HL-60 (cell line): ENCODE results near the gene SCAF8.

Experiments
- CTCF ChIP-seq: IDR thresholded peaks from one replicate; pipeline ENCODE4 v1.5.1; 2011; ENCODE audit warnings: low read length, control low read depth, inconsistent platforms; ENCODE audit not compliant: insufficient read depth
- GABPA ChIP-seq: IDR thresholded peaks from 2 replicates; pipeline ENCODE4 v1.6.1; 2012; ENCODE audit warnings: low read depth
- SPI1 ChIP-seq: IDR thresholded peaks from 2 replicates; pipeline ENCODE4 v1.6.1; 2012; ENCODE audit warnings: low read depth, mild to moderate bottlenecking, borderline replicate concordance

DNA sequence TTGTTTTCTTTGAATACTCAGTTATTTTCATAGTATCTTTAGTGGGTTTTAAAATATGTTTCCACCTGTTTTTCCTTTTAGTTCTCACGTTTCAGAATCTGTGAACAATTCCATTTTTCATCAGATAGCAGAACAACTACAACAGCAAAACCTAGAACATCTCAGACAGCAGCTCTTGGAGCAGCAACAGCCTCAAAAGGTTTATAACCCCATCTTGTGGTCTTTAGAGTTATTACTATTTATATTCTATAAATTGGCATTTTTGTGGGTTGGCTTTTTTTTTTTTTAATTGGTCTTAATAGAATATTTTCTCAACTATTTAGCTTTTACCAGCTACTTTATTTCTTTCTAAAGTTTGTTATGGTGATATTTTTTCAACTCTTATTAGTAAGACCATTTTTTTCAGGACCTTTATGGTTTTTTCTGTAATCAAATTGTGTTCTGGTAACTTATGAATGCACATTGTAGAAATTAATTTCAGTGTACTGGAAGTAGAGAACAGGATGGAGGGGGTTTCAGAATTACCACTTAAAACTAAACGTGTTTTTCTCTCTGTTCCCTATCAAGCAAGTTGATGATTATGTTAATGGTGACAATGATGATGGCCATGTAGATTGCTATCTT is 72.2 kb downstream of the SCAF8 start:
- no peak for TF ChIP-seq SPI1
- TF ChIP-seq CTCF = no peak
- TF ChIP-seq GABPA = no peak
